ENCODE measurements around the gene PRSS53.

PRSS53 gene

GRCh38 chr16:31077592-31078396, 10.9 kb downstream of the PRSS53 start:
- no peak for DNase-seq (ENCODE audit: low read depth)

- no peak for DNase-seq (ENCODE audit: low read depth)
Measured at GRCh38 chr16:31077024-31077423, 11.7 kb downstream of the PRSS53 start.

GRCh38 chr16:31076319-31076718, 12.4 kb downstream of the PRSS53 start:
- no peak for DNase-seq (ENCODE audit: low read depth)

DNA sequence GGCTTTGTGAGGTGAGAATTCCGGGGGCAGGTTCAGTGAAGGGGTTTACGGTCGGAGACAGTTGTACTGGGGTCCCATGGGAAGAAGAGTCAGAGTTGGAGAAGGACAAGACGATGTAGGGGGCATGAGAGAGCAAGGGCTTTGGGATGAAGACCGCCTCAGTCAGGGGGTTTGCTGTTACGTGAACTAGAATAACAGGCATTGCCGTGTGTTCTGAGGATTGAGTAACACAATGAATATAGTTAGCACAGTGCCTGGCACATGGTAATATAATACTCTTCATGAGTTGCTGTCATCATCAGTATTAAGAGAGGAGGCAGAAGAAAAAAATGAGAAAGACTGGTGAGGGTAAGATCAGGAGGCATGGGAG, 13.9 kb downstream of the PRSS53 start:
- no peak for DNase-seq (ENCODE audit: low read depth)

DNA sequence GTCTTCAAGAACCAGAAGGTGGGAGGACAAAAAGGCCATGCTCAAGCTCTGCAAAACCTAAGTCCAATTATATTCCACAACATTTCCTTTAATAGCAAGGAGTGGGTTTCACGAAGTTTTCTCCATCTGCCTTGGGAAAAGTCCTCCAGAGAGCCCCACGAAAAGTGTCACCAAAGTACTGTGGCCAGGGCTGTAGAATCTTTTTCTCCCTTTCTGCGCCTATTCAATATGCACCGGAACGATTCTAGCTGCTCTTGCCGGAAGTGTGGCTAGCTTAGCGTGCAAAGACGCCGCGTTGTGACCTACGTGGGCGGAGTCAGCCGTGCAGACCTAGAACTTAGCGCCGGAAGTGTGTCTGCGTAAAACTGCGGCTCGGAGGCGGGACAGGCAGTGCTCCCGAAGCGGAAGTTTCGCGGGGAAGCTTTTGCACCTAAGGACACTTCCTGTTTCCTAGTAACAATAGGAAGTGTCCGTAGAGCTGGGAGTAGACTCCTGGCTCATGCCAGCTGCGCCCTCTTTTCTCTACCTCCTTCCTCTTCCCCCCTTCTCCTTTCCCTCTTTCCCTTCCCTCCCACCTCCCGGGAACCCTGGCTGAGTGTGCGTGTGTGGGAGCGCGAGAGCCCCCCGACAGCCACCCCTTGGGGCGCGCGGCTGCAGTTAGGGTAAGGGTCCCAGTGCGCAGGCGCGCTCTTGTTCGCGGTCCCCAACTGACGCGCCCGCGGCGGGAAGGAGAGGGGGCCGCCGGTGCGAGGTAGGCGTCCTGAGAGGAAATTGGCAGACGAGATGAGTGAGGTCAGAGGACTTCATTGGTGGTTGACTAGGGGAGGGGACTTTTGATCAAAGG, 14.6 kb downstream of the PRSS53 start, which contains the start of the genes ZNF646 and ZNF668:
Gene ZNF646, plus strand, starts transcription at position 453 of the 844 bp plus-strand sequence. CDS start 1,903 bp downstream, outside the sequence.
Gene ZNF668, minus strand, starts transcription at position 271 of the 844 bp plus-strand sequence. CDS start 9,781 bp downstream, outside the sequence.
- DNase-seq (ENCODE audit: low read depth) = peak; percentile 97

- DNase-seq (ENCODE audit: low read depth) = peak; percentile 82
Measured at GRCh38 chr16:31073142-31073969, 15.4 kb downstream of the PRSS53 start.

GRCh38 chr16:31072540-31073141, 16.1 kb downstream of the PRSS53 start:
- DNase-seq (ENCODE audit: low read depth) = no peak

DNA sequence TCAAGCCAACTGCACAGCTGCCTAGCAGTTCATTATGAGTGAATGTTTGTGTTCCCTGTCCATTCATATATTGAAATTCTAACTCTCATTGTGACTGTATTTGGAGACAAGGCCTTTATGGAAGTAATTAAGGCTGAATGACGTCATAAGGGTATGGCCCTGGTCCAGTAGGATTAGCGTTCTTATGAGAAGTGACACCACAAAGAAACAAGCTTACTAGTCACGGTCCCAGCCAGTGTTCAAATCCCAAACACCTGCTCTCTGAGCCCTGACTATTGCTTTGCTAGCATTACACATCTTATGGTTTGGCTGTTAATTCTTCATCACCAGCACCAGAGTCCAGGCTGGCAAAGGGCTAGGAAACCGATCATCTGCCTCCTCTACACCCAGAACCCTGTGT, 16.9 kb downstream of the PRSS53 start:
- no peak for DNase-seq (ENCODE audit: low read depth)

- no peak for DNase-seq (ENCODE audit: low read depth)
Measured at GRCh38 chr16:31067342-31067741, 21.4 kb downstream of the PRSS53 start.

- no peak for DNase-seq (ENCODE audit: low read depth)
Measured at GRCh38 chr16:31064882-31065461, 23.8 kb downstream of the PRSS53 start.

GRCh38 chr16:31063843-31064611, 24.7 kb downstream of the PRSS53 start:
- no peak for DNase-seq (ENCODE audit: low read depth)

GRCh38 chr16:31063495-31063842, 25.3 kb downstream of the PRSS53 start:
- DNase-seq (ENCODE audit: low read depth) = no peak

GRCh38 chr16:31061813-31062440, 26.8 kb downstream of the PRSS53 start:
- no peak for DNase-seq (ENCODE audit: low read depth)

GRCh38 chr16:31061126-31061812, 27.5 kb downstream of the PRSS53 start:
- no peak for DNase-seq (ENCODE audit: low read depth)

GRCh38 chr16:31055613-31056012, 33.1 kb downstream of the PRSS53 start:
- DNase-seq (ENCODE audit: low read depth) = no peak

DNA sequence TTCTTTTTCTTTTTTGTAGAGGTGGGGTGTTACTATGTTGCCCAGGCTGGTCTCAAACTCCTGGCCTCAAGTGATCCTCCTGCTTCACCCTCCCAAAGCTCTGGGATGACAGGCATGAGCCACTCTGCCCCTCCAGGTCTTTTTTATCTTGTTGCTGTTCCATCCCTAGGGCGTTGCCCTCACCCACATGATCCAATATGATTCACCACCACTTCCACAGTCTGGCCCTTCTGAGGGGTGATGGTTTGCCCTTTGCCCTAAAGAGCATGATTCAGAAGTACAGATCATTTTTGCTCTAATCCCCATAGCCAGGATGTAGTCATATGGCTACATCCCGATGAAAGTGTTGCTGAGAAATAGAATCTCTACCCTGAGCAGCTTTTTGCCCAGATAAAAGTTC, 36.6 kb downstream of the PRSS53 start:
- no peak for DNase-seq (ENCODE audit: low read depth)

DNA sequence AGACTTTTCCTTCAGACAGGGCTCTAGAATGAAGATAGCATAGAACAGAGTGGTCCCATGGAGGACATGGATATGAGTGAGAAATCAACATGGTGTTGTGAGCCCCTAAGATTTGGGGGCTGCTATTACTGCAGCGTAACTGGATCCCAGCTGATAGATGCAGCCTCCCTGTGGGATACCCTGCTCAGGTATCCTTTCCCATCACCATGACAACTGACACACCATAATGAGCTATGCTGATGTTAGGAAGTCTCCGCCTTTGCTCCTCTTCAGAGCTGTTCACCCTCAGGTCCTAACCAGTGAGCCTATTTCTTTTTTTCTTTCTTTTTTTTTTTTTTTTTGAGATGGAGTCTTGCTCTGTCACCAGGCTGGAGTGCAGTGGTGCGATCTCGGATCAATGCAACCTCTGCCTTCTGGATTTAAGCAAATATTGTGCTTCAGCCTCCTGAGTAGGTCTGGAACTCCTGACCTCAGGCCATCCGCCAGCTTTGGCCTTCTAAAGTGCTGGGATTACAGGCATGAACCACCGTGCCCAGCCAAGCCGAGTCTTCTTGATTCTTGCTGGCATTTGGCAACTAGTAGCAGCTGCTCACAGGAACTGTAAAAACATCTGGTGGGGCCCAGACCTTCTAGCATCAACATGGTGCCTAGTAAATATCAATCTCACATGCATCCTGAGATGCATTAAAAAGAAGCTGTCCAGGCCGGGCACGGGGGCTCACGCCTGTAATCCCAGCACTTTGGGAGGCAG, 38.3 kb downstream of the PRSS53 start:
- no peak for DNase-seq (ENCODE audit: low read depth)

DNA sequence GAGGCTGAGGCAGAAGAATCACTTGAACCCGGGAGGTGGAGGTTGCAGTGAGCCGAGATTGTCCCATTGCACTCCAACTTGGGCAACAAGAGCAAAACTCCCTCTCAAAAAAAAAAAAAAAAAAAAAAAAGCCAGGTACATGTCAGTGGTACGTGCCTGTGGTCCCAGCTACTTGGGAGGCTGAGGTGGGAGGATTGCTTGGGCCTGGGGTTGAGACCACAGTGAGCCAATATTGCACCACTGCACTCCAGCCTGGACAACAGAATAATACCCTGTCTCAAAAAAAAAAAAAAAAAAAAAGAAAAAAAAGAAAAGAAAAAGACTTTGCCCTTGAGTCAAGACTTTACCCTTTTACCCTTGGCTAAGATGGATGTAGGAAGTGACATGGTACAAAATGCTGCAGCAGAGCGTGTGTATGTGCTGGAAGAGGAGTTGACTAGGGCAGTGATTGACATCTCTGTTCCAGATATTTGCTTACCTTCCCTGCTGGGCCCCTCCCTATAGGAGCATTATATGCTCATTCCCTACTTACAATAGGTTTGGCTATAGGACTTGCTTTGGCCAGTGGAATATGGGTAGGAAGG, 44.8 kb downstream of the PRSS53 start:
- no peak for DNase-seq (ENCODE audit: low read depth)

All from activated T-cell treated with anti-CD3 and anti-CD28 coated beads for 24 hours (primary cell).